SK-N-SH (cell line): ENCODE results near the gene DENND10. TPM values are rescaled to one million over a fixed set of nuclear protein-coding genes. Genes with fewer than 3 reads are reported as not detected.

Experiments
- CTCF ChIA-PET: fragments of 300-600, 350-600 bp; formaldehyde crosslinking; extraction: SDS; loops from one replicate; lab custom pipeline; 2021; lab: Yijun Ruan, JAX
- POLR2A ChIA-PET: fragments of 350-600 bp; sonication (Branson Sonifier 250); formaldehyde crosslinking; extraction: SDS; loops from one replicate; lab custom pipeline; 2020; ENCODE audit warnings: antibody characterized with exemption, inconsistent platforms; lab: Yijun Ruan, JAX
- DNase-seq: peaks from one replicate; pipeline ENCODE4 v3.0.0; 2012
- H2AFZ ChIP-seq: fragments of 200-600 bp; sonication (generic); 2 replicates; pipeline ENCODE4 v1.8.1; 2016; ENCODE audit warnings: antibody characterized with exemption, mild to moderate bottlenecking, low read depth
- H3F3A ChIP-seq: fragments of 200-600 bp; sonication (generic); replicated peaks from 2 replicates; pipeline ENCODE3; 2016; ENCODE audit warnings: antibody characterized with exemption, mild to moderate bottlenecking; ENCODE audit not compliant: insufficient read depth
- H3K27ac ChIP-seq, 2 experiments: fragments of 200-500 bp in 1 of 2; fragments of 200-600 bp in 1 of 2; sonication (Bioruptor generic) in 1 of 2; sonication (generic), shearing (Covaris generic) in 1 of 2; 2 replicates each; pipeline versions ENCODE4 v1.5.1 to v1.6.1; 2014 to 2016; ENCODE audit warnings: low read depth in 2 of 2, inconsistent platforms in 1 of 2, low read length in 1 of 2, mild to moderate bottlenecking in 1 of 2, mixed read lengths in 1 of 2
- H3K27me3 ChIP-seq: fragments of 200-600 bp; sonication (generic), shearing (Covaris generic); 2 replicates; pipeline ENCODE4 v1.6.1; 2016; ENCODE audit warnings: mixed run types; ENCODE audit not compliant: insufficient read depth
- H3K36me3 ChIP-seq, 2 experiments: fragments of 200-500 bp in 1 of 2; fragments of 200-600 bp in 1 of 2; sonication (Bioruptor generic) in 1 of 2; sonication (generic) in 1 of 2; replicated peaks in 1 of 2; 2 replicates each; pipeline versions ENCODE3 to v1.5.1; 2014 to 2016; ENCODE audit warnings: low read length in 1 of 2, mild to moderate bottlenecking in 1 of 2; ENCODE audit not compliant: insufficient read depth in 2 of 2, control insufficient read depth in 1 of 2
- H3K4me1 ChIP-seq, 2 experiments: fragments of 200-500 bp in 1 of 2; fragments of 200-600 bp in 1 of 2; sonication (Bioruptor generic) in 1 of 2; sonication (generic), shearing (Covaris generic) in 1 of 2; 2 replicates each; pipeline versions ENCODE4 v1.5.1 to v1.6.1; 2014 to 2016; ENCODE audit warnings: low read depth in 1 of 2, low read length in 1 of 2, mixed run types in 1 of 2; ENCODE audit not compliant: insufficient read depth in 2 of 2, control insufficient read depth in 1 of 2
- H3K4me2 ChIP-seq: fragments of 200-600 bp; sonication (generic), shearing (Covaris generic); 2 replicates; pipeline ENCODE4 v1.6.1; 2017; ENCODE audit warnings: mixed run types
- H3K4me3 ChIP-seq, 2 experiments: fragments of 200-500 bp in 1 of 2; fragments of 200-600 bp in 1 of 2; sonication (Bioruptor generic) in 1 of 2; sonication (generic), shearing (Covaris generic) in 1 of 2; 2 replicates each; pipeline versions ENCODE4 v1.5.1 to v1.8.1; 2014 to 2016; ENCODE audit warnings: low read depth in 2 of 2, inconsistent platforms in 1 of 2, low read length in 1 of 2, mild to moderate bottlenecking in 1 of 2, mixed read lengths in 1 of 2, moderate library complexity in 1 of 2
- H3K79me2 ChIP-seq: fragments of 200-600 bp; sonication (generic); 2 replicates; pipeline ENCODE4 v1.8.1; 2017; ENCODE audit warnings: mild to moderate bottlenecking; ENCODE audit not compliant: insufficient read depth
- H3K9ac ChIP-seq: fragments of 200-600 bp; sonication (generic); 2 replicates; pipeline ENCODE4 v1.6.1; 2017; ENCODE audit warnings: mixed run types
- H3K9me2 ChIP-seq: fragments of 200-600 bp; sonication (generic); 2 replicates; pipeline ENCODE4 v1.6.1; 2017; ENCODE audit warnings: mixed run types
- H3K9me3 ChIP-seq: fragments of 200-600 bp; sonication (generic); 2 replicates; pipeline ENCODE4 v1.6.1; 2017; ENCODE audit warnings: mixed run types, mild to moderate bottlenecking, moderate library complexity
- H4K20me1 ChIP-seq: fragments of 200-600 bp; sonication (generic); 2 replicates; pipeline ENCODE4 v1.6.1; 2017; ENCODE audit warnings: mild to moderate bottlenecking, mixed run types; ENCODE audit not compliant: insufficient read depth
- CHD2 ChIP-seq: fragments of 150-350 bp; IDR thresholded peaks from 2 replicates; pipeline ENCODE4 v1.6.1; 2018; ENCODE audit warnings: low read length; ENCODE audit not compliant: partially characterized antibody
- EP300 ChIP-seq, 2 experiments: IDR thresholded peaks; 2 replicates each; pipeline versions ENCODE4 v1.4.0 to v1.6.1; 2012; ENCODE audit warnings: borderline replicate concordance in 1 of 2, low read depth in 1 of 2, low read length in 1 of 2
- EZH2phosphoT487 ChIP-seq: fragments of 200-600 bp; sonication (generic); IDR thresholded peaks from 2 replicates; pipeline ENCODE4 v1.6.1; 2017; ENCODE audit warnings: low read depth, mixed run types, mild to moderate bottlenecking, antibody characterized with exemption, moderate library complexity, borderline replicate concordance
- FOXJ3 ChIP-seq: sonication (generic); formaldehyde crosslinking; IDR thresholded peaks from 2 replicates; pipeline ENCODE4 v1.5.1; 2020; ENCODE audit warnings: mild to moderate bottlenecking, missing genetic modification reagents
- FOXM1 ChIP-seq: IDR thresholded peaks from 2 replicates; pipeline ENCODE4 v1.4.0; 2012; ENCODE audit warnings: low read depth, mild to moderate bottlenecking
- GABPA ChIP-seq: IDR thresholded peaks from 2 replicates; pipeline ENCODE4 v1.4.0; 2012; ENCODE audit warnings: low read depth, mild to moderate bottlenecking
- JUND ChIP-seq: IDR thresholded peaks from 2 replicates; pipeline ENCODE4 v1.4.0; 2012
- MEF2A ChIP-seq: IDR thresholded peaks from 2 replicates; pipeline ENCODE4 v1.4.0; 2012; ENCODE audit warnings: low read depth, borderline replicate concordance
- MXI1 ChIP-seq: IDR thresholded peaks from 2 replicates; pipeline ENCODE4 v1.6.1; 2012; ENCODE audit warnings: mild to moderate bottlenecking, low read depth, low read length, improper control_type of control experiment
- POLR2AphosphoS5 ChIP-seq: IDR thresholded peaks from 2 replicates; pipeline ENCODE4 v1.6.1; 2012; ENCODE audit warnings: low read depth, low read length
- RAD21 ChIP-seq: IDR thresholded peaks from 2 replicates; pipeline ENCODE4 v1.6.1; 2012; ENCODE audit warnings: mild to moderate bottlenecking, low read length
- RCOR1 ChIP-seq: fragments of 150-350 bp; IDR thresholded peaks from 2 replicates; pipeline ENCODE4 v1.6.1; 2017; ENCODE audit warnings: antibody characterized with exemption, low read length
- REST ChIP-seq: IDR thresholded peaks from 2 replicates; pipeline ENCODE4 v1.6.1; 2012; ENCODE audit warnings: mild to moderate bottlenecking, low read depth, low read length, moderate library complexity
- RXRA ChIP-seq: IDR thresholded peaks from 2 replicates; pipeline ENCODE4 v1.4.0; 2012; ENCODE audit warnings: low read depth, mild to moderate bottlenecking, borderline replicate concordance
- SIN3A ChIP-seq: IDR thresholded peaks from 2 replicates; pipeline ENCODE4 v1.6.1; 2012; ENCODE audit warnings: low read depth, mild to moderate bottlenecking, low read length, moderate library complexity, borderline replicate concordance
- SMC3 ChIP-seq: IDR thresholded peaks from 2 replicates; pipeline ENCODE4 v1.6.1; 2012; ENCODE audit warnings: low read depth, low read length, improper control_type of control experiment
- TAF1 ChIP-seq: IDR thresholded peaks from 2 replicates; pipeline ENCODE4 v1.6.1; 2012; ENCODE audit warnings: low read depth, mild to moderate bottlenecking, low read length, moderate library complexity, borderline replicate concordance
- TEAD4 ChIP-seq: IDR thresholded peaks from 2 replicates; pipeline ENCODE4 v1.4.0; 2012; ENCODE audit warnings: mild to moderate bottlenecking, borderline replicate concordance; ENCODE audit not compliant: insufficient read depth
- YY1 ChIP-seq: IDR thresholded peaks from 2 replicates; pipeline ENCODE4 v1.4.0; 2012; ENCODE audit warnings: low read depth, mild to moderate bottlenecking
- ZBTB33 ChIP-seq: IDR thresholded peaks from 2 replicates; pipeline ENCODE4 v1.4.0; 2012; ENCODE audit warnings: low read depth, borderline replicate concordance
- WGBS: methylation state at CpG from one replicate; pipeline ENCODE4 v1.1.6; 2017; ENCODE audit warnings: low lambda C conversion rate; 5-methylcytosine and 5-hydroxymethylcytosine counted together
- polyA plus RNA-seq, 3 experiments: library from polyadenylated mRNA; depleted of rRNA; stranded (reverse); fragments of >200 nt; gene quantifications; 2 replicates each; pipeline ENCODE4 v1.2.3, GENCODE V29; 2012
- TF ChIP-seq, protein P1 (sequence below): IDR thresholded peaks from 2 replicates; pipeline ENCODE4 v1.4.0; 2012; ENCODE audit warnings: low read depth, borderline replicate concordance
- TF ChIP-seq, protein P2 (sequence below): fragments of 200-600 bp; sonication (generic); IDR thresholded peaks from 2 replicates; pipeline ENCODE4 v1.6.1; 2017; ENCODE audit warnings: antibody characterized with exemption, mild to moderate bottlenecking, moderate library complexity
- TF ChIP-seq, protein P3 (sequence below): IDR thresholded peaks from 2 replicates; pipeline ENCODE4 v1.4.0; 2012; ENCODE audit warnings: low read depth

Gene DENND10
- polyA plus RNA-seq, 1 of the 3 experiments (the other 2 are of a cell fraction): 48.4 TPM

DNA sequence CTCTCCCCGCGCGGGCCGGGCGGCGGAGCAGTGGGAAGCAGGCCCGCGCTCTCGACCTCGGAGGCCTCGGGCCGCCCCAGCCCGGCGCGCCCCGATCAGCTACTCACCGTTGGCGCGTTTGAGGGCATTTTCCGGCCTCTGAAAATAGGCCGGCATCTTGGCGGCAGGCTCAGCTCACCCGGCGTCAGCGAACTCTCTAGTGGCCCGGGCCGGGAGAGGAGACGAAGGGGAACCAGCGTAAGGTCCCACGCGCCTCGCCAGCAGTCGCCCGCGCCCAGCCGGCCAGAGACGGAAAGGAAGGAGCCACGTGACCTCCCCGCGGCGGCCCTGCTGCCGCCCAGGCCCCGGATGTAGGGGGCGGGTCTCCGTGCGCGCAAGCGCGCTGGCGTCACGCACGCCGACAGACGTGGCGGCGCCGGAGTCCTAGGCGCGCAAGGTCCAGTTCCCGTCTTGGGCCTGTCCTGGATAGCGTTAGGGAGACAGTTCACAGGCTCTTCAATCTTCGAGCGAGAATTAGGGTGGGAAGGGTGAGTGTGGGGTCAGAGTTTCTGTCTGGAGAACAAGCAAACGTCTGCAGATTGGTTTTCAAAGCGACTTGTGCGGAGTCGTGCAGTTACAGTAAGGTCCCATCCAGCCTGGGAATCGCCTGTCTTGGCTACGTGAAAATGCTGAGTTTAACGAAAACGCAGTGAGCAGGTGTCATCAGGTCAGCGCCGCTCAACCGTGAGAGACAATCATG is 23.2 kb upstream of the DENND10 start, which contains the start of gene EIF3A:
EIF3A (minus strand) TSS at position 297 of the 739 bp plus-strand sequence; CDS start at position 156, 141 bp downstream.
- Histone ChIP-seq H3K27me3 (no peaks in the 10 kb centered on the region), H2AFZ (peak within 1 kb of the TSS; percentile 87; the same call in 1 of the 2 replicates), H3K9me3 (no peaks in the 10 kb centered on the region), H3F3A (peaks cover 26% of the 10 kb centered on the region), H3K27ac (peak within 1 kb of the TSS; percentile 89 to 95), H3K9me2 (no peaks in the 10 kb centered on the region), H3K4me1 (peaks cover 5 to 13% of the 10 kb centered on the region in 2 experiments), H3K36me3 (peaks cover 0 to 27% of the 10 kb centered on the region in 2 experiments), H3K4me3 (peak within 1 kb of the TSS; percentile 79 to 82), H3K4me2 (peak within 1 kb of the TSS; percentile 94), H3K9ac (peak within 1 kb of the TSS; percentile 99), H4K20me1 (peaks cover 43% of the 10 kb centered on the region), H3K79me2 (peaks cover 61% of the 10 kb centered on the region)
- ChIA-PET POLR2A (interaction anchor here (1.0 to 1.6 kb wide), 3 partner anchors 23 to 245 kb away, joined by 3 to 4 read pairs (median 3); partner anchors contain the start of gene DENND10), CTCF (interaction anchor here (1.0 kb wide), 1 partner anchor 12 kb away, joined by 3 read pairs; no protein-coding TSS in a partner anchor)
- under 1% methylated on average over 67 of the region's 74 CpGs for WGBS
- peak; percentile 97 for DNase-seq
- TF ChIP-seq EP300 (IDR thresholded peaks at IDR 0.05; ENCODE audit: borderline replicate concordance in 1 of 2, low read depth in 1 of 2, low read length in 1 of 2) (peak in 1 of 2 experiments; percentile 44; a peak in 1 of 4 replicates), CHD2 (no peak), RAD21 (no peak), EZH2phosphoT487 (no peak), ZBTB33 (0 out of 2 replicates have a peak, but pooled peaks have one; percentile 34), TEAD4 (no peak), REST (peak; percentile 33; the same call in 1 of the 2 replicates), GABPA (no peak), FOXM1 (no peak), POLR2AphosphoS5 (peak; percentile 98), RCOR1 (peak; percentile 42; the same call in 1 of the 2 replicates), RXRA (no peak), FOXJ3 (CRISPR knock-in tag) (no peak), SMC3 (no peak), JUND (no peak; the same call in 1 of the 2 replicates), MEF2A (no peak), SIN3A (peak; percentile 85; the same call in 1 of the 2 replicates), YY1 (0 out of 2 replicates have a peak, but pooled peaks have one; percentile 29), MXI1 (peak; percentile 92), TAF1 (peak; percentile 98)
- TF ChIP-seq, protein P1, sequence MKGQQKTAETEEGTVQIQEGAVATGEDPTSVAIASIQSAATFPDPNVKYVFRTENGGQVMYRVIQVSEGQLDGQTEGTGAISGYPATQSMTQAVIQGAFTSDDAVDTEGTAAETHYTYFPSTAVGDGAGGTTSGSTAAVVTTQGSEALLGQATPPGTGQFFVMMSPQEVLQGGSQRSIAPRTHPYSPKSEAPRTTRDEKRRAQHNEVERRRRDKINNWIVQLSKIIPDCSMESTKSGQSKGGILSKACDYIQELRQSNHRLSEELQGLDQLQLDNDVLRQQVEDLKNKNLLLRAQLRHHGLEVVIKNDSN: peak; percentile 95
- TF ChIP-seq, protein P2, sequence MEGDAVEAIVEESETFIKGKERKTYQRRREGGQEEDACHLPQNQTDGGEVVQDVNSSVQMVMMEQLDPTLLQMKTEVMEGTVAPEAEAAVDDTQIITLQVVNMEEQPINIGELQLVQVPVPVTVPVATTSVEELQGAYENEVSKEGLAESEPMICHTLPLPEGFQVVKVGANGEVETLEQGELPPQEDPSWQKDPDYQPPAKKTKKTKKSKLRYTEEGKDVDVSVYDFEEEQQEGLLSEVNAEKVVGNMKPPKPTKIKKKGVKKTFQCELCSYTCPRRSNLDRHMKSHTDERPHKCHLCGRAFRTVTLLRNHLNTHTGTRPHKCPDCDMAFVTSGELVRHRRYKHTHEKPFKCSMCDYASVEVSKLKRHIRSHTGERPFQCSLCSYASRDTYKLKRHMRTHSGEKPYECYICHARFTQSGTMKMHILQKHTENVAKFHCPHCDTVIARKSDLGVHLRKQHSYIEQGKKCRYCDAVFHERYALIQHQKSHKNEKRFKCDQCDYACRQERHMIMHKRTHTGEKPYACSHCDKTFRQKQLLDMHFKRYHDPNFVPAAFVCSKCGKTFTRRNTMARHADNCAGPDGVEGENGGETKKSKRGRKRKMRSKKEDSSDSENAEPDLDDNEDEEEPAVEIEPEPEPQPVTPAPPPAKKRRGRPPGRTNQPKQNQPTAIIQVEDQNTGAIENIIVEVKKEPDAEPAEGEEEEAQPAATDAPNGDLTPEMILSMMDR: no peak
- TF ChIP-seq, protein P3, sequence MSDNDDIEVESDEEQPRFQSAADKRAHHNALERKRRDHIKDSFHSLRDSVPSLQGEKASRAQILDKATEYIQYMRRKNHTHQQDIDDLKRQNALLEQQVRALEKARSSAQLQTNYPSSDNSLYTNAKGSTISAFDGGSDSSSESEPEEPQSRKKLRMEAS: peak; percentile 96
